ENCODE data around the gene VPS51. TPM values are rescaled to one million over a fixed set of nuclear protein-coding genes. Genes with fewer than 3 reads are reported as not detected.

The VPS51 gene
- total RNA-seq, 1 donor from 2014 or later, result 41.4 TPM

- H3K27ac Mint-ChIP-seq (ENCODE audit: unreplicated experiment), result peak overlapping the region; percentile 53
Measured at GRCh38 chr11:65111159-65111743, 15.2 kb downstream of the VPS51 start.

DNA sequence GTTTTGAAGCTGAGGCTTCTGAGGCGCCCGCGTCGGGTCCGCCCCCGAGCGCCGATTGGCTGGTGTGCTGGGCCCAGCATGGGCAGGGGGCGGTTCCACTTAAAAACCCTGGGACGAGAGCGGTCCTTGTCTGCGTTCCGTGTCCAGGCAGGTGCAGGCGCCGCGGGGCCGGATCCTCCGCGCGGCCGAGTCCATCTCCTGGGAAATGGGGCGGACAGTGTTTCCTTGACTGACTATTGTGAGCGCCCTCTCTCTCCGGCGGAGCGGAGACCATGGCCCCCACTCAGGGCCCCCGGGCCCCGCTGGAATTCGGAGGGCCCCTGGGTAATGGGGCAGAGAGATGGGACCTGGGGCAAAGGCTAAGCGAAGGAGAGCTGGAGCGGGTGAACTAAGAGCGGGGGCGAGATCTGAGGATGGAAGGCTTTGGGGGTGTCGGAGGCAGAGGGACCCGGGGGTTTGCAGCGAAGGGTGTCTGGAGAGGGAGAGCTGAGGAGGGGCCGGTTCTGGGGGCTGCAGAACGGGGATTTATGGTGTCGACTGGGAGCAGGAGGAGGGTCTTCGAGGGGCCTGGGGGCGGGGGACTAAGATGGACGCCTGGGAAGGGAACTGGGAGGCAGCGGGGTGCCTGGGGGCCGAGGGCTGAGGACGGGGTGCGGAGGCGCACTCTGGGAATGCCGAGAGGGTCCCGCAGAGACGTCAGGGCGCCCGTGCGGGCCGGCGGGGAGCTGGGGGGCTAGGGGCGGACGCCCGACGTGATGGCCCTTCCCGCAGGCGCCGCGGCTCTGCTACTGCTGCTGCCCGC, 15.9 kb downstream of the VPS51 start, which contains the start of gene TM7SF2:
TSS of gene TM7SF2 (plus strand) at position 129 of the 802 bp plus-strand sequence. CDS start at position 273, 144 bp downstream.
- H3K79me2 ChIP-seq (ENCODE audit: insufficient read depth, low read length), result peaks cover 22% of the 10 kb centered on the region
- peak within 1 kb of the TSS; percentile 53 for H3K4me3 ChIP-seq (ENCODE audit: insufficient read depth, low read depth, low read length)
- peaks cover 25% of the 10 kb centered on the region for H4K20me1 ChIP-seq (ENCODE audit: insufficient read depth, low read length)
- H3K27me3 ChIP-seq (ENCODE audit: insufficient read depth, low read length), result no peaks in the 10 kb centered on the region
- H3K4me1 Mint-ChIP-seq (ENCODE audit: low read depth, unreplicated experiment), result peaks cover 4% of the 10 kb centered on the region
- peak; percentile 71 for DNase-seq (ENCODE audit: low read depth)
- no peak for TF ChIP-seq EZH2 (IDR thresholded peaks at IDR 0.05; ENCODE audit: insufficient read depth, low read length)
- TF ChIP-seq, protein P1, sequence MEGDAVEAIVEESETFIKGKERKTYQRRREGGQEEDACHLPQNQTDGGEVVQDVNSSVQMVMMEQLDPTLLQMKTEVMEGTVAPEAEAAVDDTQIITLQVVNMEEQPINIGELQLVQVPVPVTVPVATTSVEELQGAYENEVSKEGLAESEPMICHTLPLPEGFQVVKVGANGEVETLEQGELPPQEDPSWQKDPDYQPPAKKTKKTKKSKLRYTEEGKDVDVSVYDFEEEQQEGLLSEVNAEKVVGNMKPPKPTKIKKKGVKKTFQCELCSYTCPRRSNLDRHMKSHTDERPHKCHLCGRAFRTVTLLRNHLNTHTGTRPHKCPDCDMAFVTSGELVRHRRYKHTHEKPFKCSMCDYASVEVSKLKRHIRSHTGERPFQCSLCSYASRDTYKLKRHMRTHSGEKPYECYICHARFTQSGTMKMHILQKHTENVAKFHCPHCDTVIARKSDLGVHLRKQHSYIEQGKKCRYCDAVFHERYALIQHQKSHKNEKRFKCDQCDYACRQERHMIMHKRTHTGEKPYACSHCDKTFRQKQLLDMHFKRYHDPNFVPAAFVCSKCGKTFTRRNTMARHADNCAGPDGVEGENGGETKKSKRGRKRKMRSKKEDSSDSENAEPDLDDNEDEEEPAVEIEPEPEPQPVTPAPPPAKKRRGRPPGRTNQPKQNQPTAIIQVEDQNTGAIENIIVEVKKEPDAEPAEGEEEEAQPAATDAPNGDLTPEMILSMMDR (IDR thresholded peaks at IDR 0.05; ENCODE audit: insufficient read depth, low read depth, low read length), result no peak
- peak within 1 kb of the TSS; percentile 74 for H3K9ac ChIP-seq (ENCODE audit: low read length)
- H3K36me3 Mint-ChIP-seq (ENCODE audit: low read depth, unreplicated experiment), result peaks cover 7% of the 10 kb centered on the region
- peaks cover 32% of the 10 kb centered on the region for H3K4me1 ChIP-seq (ENCODE audit: insufficient read depth, low read length)
- H3K4me3 Mint-ChIP-seq (ENCODE audit: unreplicated experiment), result peak within 1 kb of the TSS; percentile 84
- H3K36me3 ChIP-seq (ENCODE audit: insufficient read depth, low read length), result no peaks in the 10 kb centered on the region
- FAIRE-seq, result no peak
- no peaks in the 10 kb centered on the region for H3K27me3 Mint-ChIP-seq (ENCODE audit: low read depth, unreplicated experiment)
- H3K9me3 Mint-ChIP-seq (ENCODE audit: unreplicated experiment), result no peaks in the 10 kb centered on the region
- H3K4me2 ChIP-seq (ENCODE audit: low read length), result peak within 1 kb of the TSS; percentile 96
- H3K27ac Mint-ChIP-seq (ENCODE audit: unreplicated experiment), result peak within 1 kb of the TSS; percentile 53
- H3K9me3 ChIP-seq (ENCODE audit: insufficient read depth, low read depth, low read length), result no peaks in the 10 kb centered on the region
- no peak within 1 kb of the TSS for H3K27ac ChIP-seq (ENCODE audit: low read depth, low read length)
- no peak within 1 kb of the TSS for H2AFZ ChIP-seq (ENCODE audit: low read depth, low read length)

More at GRCh38 chr11:65111159-65111743, 15.2 kb downstream of the VPS51 start:
- H3K27me3 Mint-ChIP-seq (ENCODE audit: low read depth, unreplicated experiment), result no peaks in the 10 kb centered on the region
- Histone ChIP-seq H2AFZ (ENCODE audit: low read depth, low read length) (no peak overlapping the region), H3K4me3 (ENCODE audit: insufficient read depth, low read depth, low read length) (no peak overlapping the region), H3K27ac (ENCODE audit: low read depth, low read length) (no peak overlapping the region), H4K20me1 (ENCODE audit: insufficient read depth, low read length) (peaks cover 28% of the 10 kb centered on the region), H3K9ac (ENCODE audit: low read length) (no peak overlapping the region), H3K4me2 (ENCODE audit: low read length) (peak overlapping the region; percentile 96), H3K9me3 (ENCODE audit: insufficient read depth, low read depth, low read length) (no peaks in the 10 kb centered on the region), H3K79me2 (ENCODE audit: insufficient read depth, low read length) (peaks cover 18% of the 10 kb centered on the region), H3K27me3 (ENCODE audit: insufficient read depth, low read length) (no peaks in the 10 kb centered on the region), H3K4me1 (ENCODE audit: insufficient read depth, low read length) (peaks cover 25% of the 10 kb centered on the region), H3K36me3 (ENCODE audit: insufficient read depth, low read length) (no peaks in the 10 kb centered on the region)
- DNase-seq (ENCODE audit: low read depth) (no peak), FAIRE-seq (no peak)
- peaks cover 4% of the 10 kb centered on the region for H3K4me1 Mint-ChIP-seq (ENCODE audit: low read depth, unreplicated experiment)
- peak overlapping the region; percentile 70 for H3K4me3 Mint-ChIP-seq (ENCODE audit: unreplicated experiment)
- H3K36me3 Mint-ChIP-seq (ENCODE audit: low read depth, unreplicated experiment), result peaks cover 7% of the 10 kb centered on the region
- H3K9me3 Mint-ChIP-seq (ENCODE audit: unreplicated experiment), result no peaks in the 10 kb centered on the region
- TF ChIP-seq, protein P1 (IDR thresholded peaks at IDR 0.05; ENCODE audit: insufficient read depth, low read depth, low read length), result no peak
- no peak for TF ChIP-seq EZH2 (IDR thresholded peaks at IDR 0.05; ENCODE audit: insufficient read depth, low read length)
